Chondrocyte (in vitro differentiated cells): ENCODE results near the gene TASP1. TPM values are rescaled to one million over a fixed set of nuclear protein-coding genes. Genes with fewer than 3 reads are reported as not detected.
"Not testable (repeated sequence)": the region's sequence is repeated elsewhere in the genome, so short reads cannot be mapped to it uniquely, and the experiment has no call there.

Experiments
- DNase-seq: peaks from one replicate; pipeline ENCODE4 v3.0.0; 2021; ENCODE audit warnings: mixed read lengths, low spot score
- H3K27ac Mint-ChIP-seq: one replicate; pipeline ENCODE4 v1.8.0; 2021; ENCODE audit warnings: mild to moderate bottlenecking, moderate library complexity, mixed read lengths; ENCODE audit not compliant: unreplicated experiment
- H3K27me3 Mint-ChIP-seq: 2 replicates; pipeline ENCODE4 v1.8.0; 2021; ENCODE audit warnings: low read depth, mixed read lengths
- H3K36me3 Mint-ChIP-seq: 2 replicates; pipeline ENCODE4 v1.8.0; 2021; ENCODE audit warnings: low read depth, mixed read lengths
- H3K4me1 Mint-ChIP-seq: 2 replicates; pipeline ENCODE4 v1.8.0; 2021; ENCODE audit warnings: low read depth, mild to moderate bottlenecking, mixed read lengths
- H3K4me3 Mint-ChIP-seq: one replicate; pipeline ENCODE4 v1.8.0; 2021; ENCODE audit warnings: mild to moderate bottlenecking, moderate library complexity, mixed read lengths; ENCODE audit not compliant: unreplicated experiment
- H3K9me3 Mint-ChIP-seq: 2 replicates; pipeline ENCODE4 v1.8.0; 2021; ENCODE audit warnings: low read depth, mixed read lengths
- CTCF ChIP-seq: fragments of 200-600 bp; sonication (generic); IDR thresholded peaks from 2 replicates; pipeline ENCODE4 v1.5.0; 2021; ENCODE audit warnings: antibody characterized with exemption, mild to moderate bottlenecking, moderate library complexity
- total RNA-seq: library from RNA; stranded (reverse); gene quantifications from 3 replicates; pipeline ENCODE4 v1.2.1, GENCODE V29; 2021

TASP1 gene
- total RNA-seq, 1 donor from 2014 or later, result 9.0 TPM

- TF ChIP-seq CTCF, result no peak
- Mint-ChIP-seq H3K27ac (no peak overlapping the region), H3K27me3 (peaks cover 17% of the 10 kb centered on the region), H3K9me3 (no peaks in the 10 kb centered on the region), H3K4me3 (no peak overlapping the region), H3K36me3 (peaks cover 2% of the 10 kb centered on the region), H3K4me1 (peaks cover 2% of the 10 kb centered on the region)
- DNase-seq, result no peak
Measured at GRCh38 chr20:13659288-13659687, 20.6 kb upstream of the TASP1 start.

- H3K27ac Mint-ChIP-seq, H3K4me1 Mint-ChIP-seq, H3K36me3 Mint-ChIP-seq, H3K9me3 Mint-ChIP-seq, DNase-seq, H3K4me3 Mint-ChIP-seq: not testable (repeated sequence)
- H3K27me3 Mint-ChIP-seq, result peaks cover 15% of the 10 kb centered on the region
Measured at GRCh38 chr20:13658060-13658459, 19.3 kb upstream of the TASP1 start.

GRCh38 chr20:13656721-13657368 lies 18.1 kb upstream of the TASP1 start:
- no peak overlapping the region for H3K27ac Mint-ChIP-seq
- H3K4me1 Mint-ChIP-seq, result peaks cover 2% of the 10 kb centered on the region
- H3K36me3 Mint-ChIP-seq, result peaks cover 2% of the 10 kb centered on the region
- H3K4me3 Mint-ChIP-seq, result no peak overlapping the region
- peaks cover 14% of the 10 kb centered on the region for H3K27me3 Mint-ChIP-seq
- TF ChIP-seq CTCF, result no peak
- no peak for DNase-seq
- no peaks in the 10 kb centered on the region for H3K9me3 Mint-ChIP-seq

GRCh38 chr20:13654463-13655023 lies 15.8 kb upstream of the TASP1 start:
- no peak for DNase-seq
- no peaks in the 10 kb centered on the region for H3K9me3 Mint-ChIP-seq
- H3K4me3 Mint-ChIP-seq, result no peak overlapping the region
- no peak overlapping the region for H3K27ac Mint-ChIP-seq
- no peak for TF ChIP-seq CTCF
- H3K36me3 Mint-ChIP-seq, result peaks cover 2% of the 10 kb centered on the region
- peaks cover 14% of the 10 kb centered on the region for H3K27me3 Mint-ChIP-seq
- peaks cover 3% of the 10 kb centered on the region for H3K4me1 Mint-ChIP-seq

GRCh38 chr20:13650474-13650873 lies 11.7 kb upstream of the TASP1 start:
- no peak for DNase-seq
- Mint-ChIP-seq H3K36me3 (peaks cover 2% of the 10 kb centered on the region), H3K4me3 (no peak overlapping the region), H3K9me3 (no peaks in the 10 kb centered on the region), H3K27ac (no peak overlapping the region), H3K27me3 (peaks cover 10% of the 10 kb centered on the region), H3K4me1 (peaks cover 6% of the 10 kb centered on the region)
- TF ChIP-seq CTCF, result no peak
